ENCODE measurements around the gene SBF2. TPM values are rescaled to one million over a fixed set of nuclear protein-coding genes. Genes with fewer than 3 reads are reported as not detected.

Gene SBF2
- total RNA-seq, 5 donors from 2014 or later (not counting 1 experiment from before 2014, with no cell fraction given): 9.5 to 23.5 (median 13.0) TPM

GRCh38 chr11:9732453-9732852, 561.6 kb downstream of the SBF2 start:
- no peak overlapping the region for H3K27ac Mint-ChIP-seq
- peaks cover 0 to 5% of the 10 kb centered on the region in 2 donors for H3K36me3 ChIP-seq (ENCODE audit: control insufficient read depth in 2 of 2, extremely low read depth in 1 of 2, insufficient read depth in 1 of 2, low read length in 1 of 2)
- ATAC-seq (replicated peaks in 1 of 4): no peak
- WGBS (ENCODE audit: insufficient coverage): 85% methylated on average over 11 of the region's 11 CpGs
- H3K4me3 Mint-ChIP-seq: no peak overlapping the region
- H3K4me1 ChIP-seq (ENCODE audit: control insufficient read depth in 1 of 2, extremely low read depth in 1 of 2, insufficient read depth in 2 of 2, low read length in 2 of 2): peaks cover 0 to 6% of the 10 kb centered on the region in 2 experiments
- peaks cover 4% of the 10 kb centered on the region for H3K9me3 ChIP-seq
- ChIA-PET CTCF (no interaction called here), POLR2A (no interaction called here)
- no peak overlapping the region for H3K27ac ChIP-seq (ENCODE audit: low read length)
- DNase-seq: no peak
- peaks cover 14 to 18% (median 17%) of the 10 kb centered on the region in 3 donors for H3K9me3 Mint-ChIP-seq
- H3K36me3 Mint-ChIP-seq: peaks cover 34% of the 10 kb centered on the region
- no peaks in the 10 kb centered on the region for H3K27me3 Mint-ChIP-seq
- peaks cover 0 to 8% (median 0%) of the 10 kb centered on the region in 3 donors for H3K4me1 Mint-ChIP-seq
- no peaks in the 10 kb centered on the region for H3K27me3 ChIP-seq (replicated peaks in 1 of 2; ENCODE audit: control insufficient read depth in 2 of 2, extremely low read depth in 1 of 2, insufficient read depth in 2 of 2, low read length in 1 of 2)
- no peak overlapping the region for H3K4me3 ChIP-seq (ENCODE audit: control insufficient read depth in 1 of 2, extremely low read depth in 1 of 2, low read length in 1 of 2)

GRCh38 chr11:9731256-9731655, 562.8 kb downstream of the SBF2 start:
- no peak overlapping the region for H3K27ac Mint-ChIP-seq
- H3K36me3 ChIP-seq (ENCODE audit: control insufficient read depth in 2 of 2, extremely low read depth in 1 of 2, insufficient read depth in 1 of 2, low read length in 1 of 2): peaks cover 0 to 5% of the 10 kb centered on the region in 2 donors
- no peak overlapping the region for H3K4me3 ChIP-seq (ENCODE audit: control insufficient read depth in 1 of 2, extremely low read depth in 1 of 2, low read length in 1 of 2)
- ATAC-seq (replicated peaks in 1 of 4): no peak
- CTCF ChIA-PET: no interaction called here
- H3K9me3 Mint-ChIP-seq: peaks cover 8 to 12% (median 11%) of the 10 kb centered on the region in 3 donors
- POLR2A ChIA-PET: no interaction called here
- H3K4me1 ChIP-seq (ENCODE audit: control insufficient read depth in 1 of 2, extremely low read depth in 1 of 2, insufficient read depth in 2 of 2, low read length in 2 of 2): peaks cover 0 to 8% of the 10 kb centered on the region in 2 experiments
- H3K27me3 Mint-ChIP-seq: no peaks in the 10 kb centered on the region
- H3K9me3 ChIP-seq: peaks cover 4% of the 10 kb centered on the region
- no peak overlapping the region for H3K4me3 Mint-ChIP-seq
- H3K4me1 Mint-ChIP-seq: peaks cover 0 to 8% (median 0%) of the 10 kb centered on the region in 3 donors
- 0% methylated on average over 1 of the region's 1 CpG for WGBS (ENCODE audit: insufficient coverage)
- no peak overlapping the region for H3K27ac ChIP-seq (ENCODE audit: low read length)
- H3K27me3 ChIP-seq (replicated peaks in 1 of 2; ENCODE audit: control insufficient read depth in 2 of 2, extremely low read depth in 1 of 2, insufficient read depth in 2 of 2, low read length in 1 of 2): no peaks in the 10 kb centered on the region
- H3K36me3 Mint-ChIP-seq: peaks cover 26% of the 10 kb centered on the region
- DNase-seq: no peak

Other genes with a start within 250 kb of the SBF2 start
- gene ADM, start 10.9 kb upstream of the SBF2 start, total RNA-seq: 1 to 10 TPM in 1 of 5 donors, under 1 TPM in 3, not detected in 1; 0.37 to 1.2 (median 0.64) TPM
- gene AMPD3, start 161.0 kb upstream of the SBF2 start, total RNA-seq: 10 to 100 TPM; 21.1 to 40.0 (median 26.0) TPM
- 10 to 100 TPM; 15.1 to 17.3 (median 15.3) TPM for gene RNF141, start 247.0 kb upstream of the SBF2 start, total RNA-seq